CD8-positive, alpha-beta memory T cell (primary cell): ENCODE results near the gene SYT2. TPM values are rescaled to one million over a fixed set of nuclear protein-coding genes. Genes with fewer than 3 reads are reported as not detected.

Experiments
- CTCF ChIA-PET: fragments of 350-600 bp; sonication (Branson Sonifier 250); formaldehyde crosslinking; loops from one replicate; lab custom pipeline; 2021; ENCODE audit warnings: antibody characterized with exemption; lab: Charles Lee
- POLR2A ChIA-PET: fragments of 350-600 bp; sonication (Branson Sonifier 250); formaldehyde crosslinking; loops from one replicate; lab custom pipeline; 2021; ENCODE audit warnings: antibody characterized with exemption; lab: Charles Lee
- DNase-seq, 5 donors: peaks; one replicate each; pipeline versions ENCODE4 v3.0.0 to v3.0.0-alpha.2; 2020 to 2022; ENCODE audit warnings: mixed read lengths in 1 of 5
- H3K27ac ChIP-seq: one replicate; pipeline ENCODE4 v1.7.0; 2013; ENCODE audit warnings: low read depth, mild to moderate bottlenecking, low read length, moderate library complexity
- H3K27me3 ChIP-seq: 2 replicates; pipeline ENCODE4 v1.7.0; 2013; ENCODE audit warnings: low read length, mild to moderate bottlenecking; ENCODE audit not compliant: insufficient read depth, poor library complexity, severe bottlenecking
- H3K36me3 ChIP-seq: 2 replicates; pipeline ENCODE4 v1.7.0; 2013; ENCODE audit warnings: mild to moderate bottlenecking, low read length, moderate library complexity; ENCODE audit not compliant: insufficient read depth
- H3K4me1 ChIP-seq: 2 replicates; pipeline ENCODE4 v1.7.0; 2013; ENCODE audit warnings: mild to moderate bottlenecking, low read length, moderate library complexity; ENCODE audit not compliant: insufficient read depth
- H3K4me3 ChIP-seq: 2 replicates; pipeline ENCODE4 v1.7.0; 2013; ENCODE audit warnings: mild to moderate bottlenecking, low read length
- H3K9me3 ChIP-seq: 2 replicates; pipeline ENCODE4 v1.7.0; 2013; ENCODE audit warnings: mild to moderate bottlenecking, low read length
- H3K27ac Mint-ChIP-seq, 8 donors: one replicate each; pipeline ENCODE4 v1.8.0; 2020 to 2021; ENCODE audit warnings: mixed read lengths in 8 of 8, mild to moderate bottlenecking in 6 of 8, inconsistent platforms in 3 of 8, moderate library complexity in 3 of 8
- H3K27me3 Mint-ChIP-seq, 2 donors: one replicate each; pipeline ENCODE4 v1.8.0; 2020 to 2021; ENCODE audit warnings: mixed read lengths in 2 of 2, mild to moderate bottlenecking in 1 of 2, moderate library complexity in 1 of 2
- H3K36me3 Mint-ChIP-seq, 3 donors: one replicate each; pipeline ENCODE4 v1.8.0; 2020 to 2021; ENCODE audit warnings: mixed read lengths in 3 of 3, inconsistent platforms in 1 of 3, mild to moderate bottlenecking in 1 of 3
- H3K4me1 Mint-ChIP-seq, 3 donors: one replicate each; pipeline ENCODE4 v1.8.0; 2020 to 2021; ENCODE audit warnings: mixed read lengths in 3 of 3, inconsistent platforms in 1 of 3, mild to moderate bottlenecking in 1 of 3
- H3K4me3 Mint-ChIP-seq, 7 donors: one replicate each; pipeline ENCODE4 v1.8.0; 2020 to 2021; ENCODE audit warnings: mixed read lengths in 7 of 7, mild to moderate bottlenecking in 6 of 7, moderate library complexity in 4 of 7, inconsistent platforms in 2 of 7
- H3K9me3 Mint-ChIP-seq, 5 donors: one replicate each; pipeline ENCODE4 v1.8.0; 2020 to 2022; ENCODE audit warnings: mixed read lengths in 5 of 5, mild to moderate bottlenecking in 3 of 5, moderate library complexity in 2 of 5, inconsistent platforms in 1 of 5
- polyA plus RNA-seq: library from polyadenylated mRNA; unstranded; fragments of 300-500 nt; fragmentation: Illumina TruSeq; gene quantifications from one replicate; pipeline ENCODE4 v1.2.3, GENCODE V29; 2021
- total RNA-seq, 2 experiments: library from RNA; stranded (reverse); gene quantifications; one replicate each; pipeline ENCODE4 v1.2.3, GENCODE V29; 2021

The SYT2 gene
- total and polyA plus RNA-seq, 3 experiments from 2014 or later, result not detected

- POLR2A ChIA-PET, result no interaction called here
- H3K4me1 ChIP-seq, result no peaks in the 10 kb centered on the region
- no peak overlapping the region for H3K4me3 ChIP-seq
- CTCF ChIA-PET, result interaction anchor here (0.9 kb wide), 1 partner anchor 14 kb away, joined by 3 read pairs; no protein-coding TSS in a partner anchor
- DNase-seq, result no peak
- Mint-ChIP-seq H3K4me3 (no peak overlapping the region), H3K9me3 (no peaks in the 10 kb centered on the region), H3K36me3 (no peaks in the 10 kb centered on the region), H3K27me3 (peaks cover 29 to 55% of the 10 kb centered on the region in 2 donors), H3K4me1 (peaks cover 0 to 4% (median 0%) of the 10 kb centered on the region in 3 donors), H3K27ac (no peak overlapping the region)
- no peaks in the 10 kb centered on the region for H3K36me3 ChIP-seq
- no peaks in the 10 kb centered on the region for H3K9me3 ChIP-seq
- H3K27ac ChIP-seq, result no peak overlapping the region
- H3K27me3 ChIP-seq, result peaks cover 25% of the 10 kb centered on the region
Measured at GRCh38 chr1:202713110-202713509, 2.9 kb upstream of the SYT2 start.

GRCh38 chr1:202711949-202712635, 1.8 kb upstream of the SYT2 start:
- Histone ChIP-seq H3K9me3 (no peaks in the 10 kb centered on the region), H3K27me3 (peaks cover 33% of the 10 kb centered on the region), H3K36me3 (no peaks in the 10 kb centered on the region), H3K4me1 (no peaks in the 10 kb centered on the region), H3K27ac (no peak overlapping the region), H3K4me3 (no peak overlapping the region)
- no peaks in the 10 kb centered on the region for H3K9me3 Mint-ChIP-seq
- ChIA-PET CTCF (interaction anchor here (0.9 kb wide), 1 partner anchor 13 kb away, joined by 3 read pairs; no protein-coding TSS in a partner anchor), POLR2A (no interaction called here)
- peaks cover 0 to 4% (median 0%) of the 10 kb centered on the region in 3 donors for H3K4me1 Mint-ChIP-seq
- H3K27ac Mint-ChIP-seq, result peak overlapping the region in 1 of 8 donors; percentile 21
- H3K27me3 Mint-ChIP-seq, result peaks cover 36 to 63% of the 10 kb centered on the region in 2 donors
- H3K4me3 Mint-ChIP-seq, result no peak overlapping the region
- no peak for DNase-seq
- H3K36me3 Mint-ChIP-seq, result no peaks in the 10 kb centered on the region

GRCh38 chr1:202709276-202710041, 795 bp downstream of the SYT2 start:
- H3K4me1 ChIP-seq, result no peaks in the 10 kb centered on the region
- H3K27me3 ChIP-seq, result peaks cover 41% of the 10 kb centered on the region

GRCh38 chr1:202708456-202709275, 1.6 kb downstream of the SYT2 start:
- peaks cover 41% of the 10 kb centered on the region for H3K27me3 ChIP-seq
- CTCF ChIA-PET, result no interaction called here
- no peaks in the 10 kb centered on the region for H3K36me3 ChIP-seq
- no peak overlapping the region for H3K4me3 Mint-ChIP-seq
- no peak overlapping the region for H3K4me3 ChIP-seq
- no peak overlapping the region for H3K27ac ChIP-seq
- DNase-seq, result no peak
- no peak overlapping the region for H3K27ac Mint-ChIP-seq
- H3K9me3 ChIP-seq, result no peaks in the 10 kb centered on the region
- H3K9me3 Mint-ChIP-seq, result no peaks in the 10 kb centered on the region
- H3K4me1 ChIP-seq, result no peaks in the 10 kb centered on the region
- H3K27me3 Mint-ChIP-seq, result peaks cover 46 to 72% of the 10 kb centered on the region in 2 donors
- H3K4me1 Mint-ChIP-seq, result peaks cover 0 to 4% (median 0%) of the 10 kb centered on the region in 3 donors
- POLR2A ChIA-PET, result no interaction called here
- H3K36me3 Mint-ChIP-seq, result no peaks in the 10 kb centered on the region

More at GRCh38 chr1:202709276-202710041, 795 bp downstream of the SYT2 start:
- no peaks in the 10 kb centered on the region for H3K9me3 Mint-ChIP-seq
- Histone ChIP-seq H3K27ac (no peak overlapping the region), H3K36me3 (no peaks in the 10 kb centered on the region), H3K9me3 (no peaks in the 10 kb centered on the region), H3K4me3 (no peak overlapping the region)
- ChIA-PET CTCF (interaction anchor here (1.8 kb wide), 1 partner anchor 10 kb away, joined by 6 read pairs; no protein-coding TSS in a partner anchor), POLR2A (interaction anchor here (0.6 kb wide), 1 partner anchor 266 kb away, joined by 3 read pairs; no protein-coding TSS in a partner anchor)
- no peak overlapping the region for H3K27ac Mint-ChIP-seq
- H3K36me3 Mint-ChIP-seq, result no peaks in the 10 kb centered on the region
- peaks cover 0 to 4% (median 0%) of the 10 kb centered on the region in 3 donors for H3K4me1 Mint-ChIP-seq
- DNase-seq, result no peak
- H3K27me3 Mint-ChIP-seq, result peaks cover 41 to 68% of the 10 kb centered on the region in 2 donors
- H3K4me3 Mint-ChIP-seq, result no peak overlapping the region

GRCh38 chr1:202706851-202707250, 3.4 kb downstream of the SYT2 start:
- Histone ChIP-seq H3K4me3 (no peak overlapping the region), H3K4me1 (no peaks in the 10 kb centered on the region), H3K9me3 (no peaks in the 10 kb centered on the region), H3K36me3 (no peaks in the 10 kb centered on the region), H3K27ac (no peak overlapping the region), H3K27me3 (peaks cover 34% of the 10 kb centered on the region)
- ChIA-PET CTCF (no interaction called here), POLR2A (no interaction called here)
- H3K27me3 Mint-ChIP-seq, result peaks cover 41 to 75% of the 10 kb centered on the region in 2 donors
- no peak overlapping the region for H3K27ac Mint-ChIP-seq
- H3K4me1 Mint-ChIP-seq, result peaks cover 0 to 4% (median 0%) of the 10 kb centered on the region in 3 donors
- DNase-seq, result no peak
- no peak overlapping the region for H3K4me3 Mint-ChIP-seq
- no peaks in the 10 kb centered on the region for H3K36me3 Mint-ChIP-seq
- no peaks in the 10 kb centered on the region for H3K9me3 Mint-ChIP-seq

- Histone ChIP-seq H3K9me3 (no peaks in the 10 kb centered on the region), H3K4me3 (no peak overlapping the region), H3K27me3 (peaks cover 29% of the 10 kb centered on the region), H3K36me3 (no peaks in the 10 kb centered on the region), H3K4me1 (no peaks in the 10 kb centered on the region), H3K27ac (no peak overlapping the region)
- no peak for DNase-seq
- ChIA-PET CTCF (no interaction called here), POLR2A (no interaction called here)
- Mint-ChIP-seq H3K4me3 (no peak overlapping the region), H3K27ac (no peak overlapping the region), H3K4me1 (peaks cover 0 to 4% (median 0%) of the 10 kb centered on the region in 3 donors), H3K36me3 (no peaks in the 10 kb centered on the region), H3K27me3 (peaks cover 31 to 64% of the 10 kb centered on the region in 2 donors), H3K9me3 (no peaks in the 10 kb centered on the region)
Measured at GRCh38 chr1:202704601-202705000, 5.7 kb downstream of the SYT2 start.

- Histone ChIP-seq H3K27me3 (peaks cover 17% of the 10 kb centered on the region), H3K4me3 (no peak overlapping the region), H3K9me3 (no peaks in the 10 kb centered on the region), H3K4me1 (no peaks in the 10 kb centered on the region), H3K36me3 (no peaks in the 10 kb centered on the region), H3K27ac (no peak overlapping the region)
- no peak overlapping the region for H3K27ac Mint-ChIP-seq
- no peaks in the 10 kb centered on the region for H3K36me3 Mint-ChIP-seq
- POLR2A ChIA-PET, result no interaction called here
- H3K27me3 Mint-ChIP-seq, result peaks cover 29 to 57% of the 10 kb centered on the region in 2 donors
- CTCF ChIA-PET, result no interaction called here
- no peaks in the 10 kb centered on the region for H3K4me1 Mint-ChIP-seq
- no peaks in the 10 kb centered on the region for H3K9me3 Mint-ChIP-seq
- no peak overlapping the region for H3K4me3 Mint-ChIP-seq
- no peak for DNase-seq
Measured at GRCh38 chr1:202703191-202703590, 7.1 kb downstream of the SYT2 start.
